Liver (tissue), 9 donors: ENCODE data around the gene PIK3R6. TPM values are rescaled to one million over a fixed set of nuclear protein-coding genes. Genes with fewer than 3 reads are reported as not detected.

Experiments
- DNase-seq: peaks from one replicate; pipeline ENCODE4 v3.0.0-alpha.2; 2017; ENCODE audit warnings: low spot score
- H3K27ac ChIP-seq, 2 donors: one replicate each; pipeline ENCODE4 v1.7.0; 2013; ENCODE audit warnings: inconsistent platforms in 2 of 2, low read length in 2 of 2, control low read depth in 1 of 2, low read depth in 1 of 2, mild to moderate bottlenecking in 1 of 2
- H3K27me3 ChIP-seq, 4 donors: one replicate each; pipeline versions ENCODE4 v1.6.1 to v1.7.0; 2013; ENCODE audit warnings: low read length in 3 of 4, inconsistent platforms in 1 of 4, mild to moderate bottlenecking in 1 of 4, moderate library complexity in 1 of 4; ENCODE audit not compliant: control insufficient read depth in 4 of 4, insufficient read depth in 4 of 4
- H3K36me3 ChIP-seq, 4 donors: one replicate each; pipeline versions ENCODE4 v1.6.1 to v1.7.0; 2013; ENCODE audit warnings: low read length in 3 of 4, mild to moderate bottlenecking in 3 of 4, low read depth in 1 of 4, moderate library complexity in 1 of 4; ENCODE audit not compliant: control insufficient read depth in 4 of 4, insufficient read depth in 3 of 4
- H3K4me1 ChIP-seq, 4 donors: one replicate each; pipeline versions ENCODE4 v1.6.1 to v1.7.0; 2013; ENCODE audit warnings: low read length in 3 of 4, mild to moderate bottlenecking in 3 of 4, moderate library complexity in 1 of 4; ENCODE audit not compliant: control insufficient read depth in 4 of 4, insufficient read depth in 4 of 4
- H3K4me3 ChIP-seq, 3 donors: one replicate each; pipeline versions ENCODE4 v1.6.1 to v1.7.0; 2013; ENCODE audit warnings: low read length in 3 of 3, control low read depth in 1 of 3, low read depth in 1 of 3, mild to moderate bottlenecking in 1 of 3
- H3K9ac ChIP-seq, 2 donors: one replicate each; pipeline ENCODE4 v1.7.0; 2013; ENCODE audit warnings: low read length in 2 of 2, mild to moderate bottlenecking in 2 of 2, moderate library complexity in 2 of 2, control low read depth in 1 of 2, low read depth in 1 of 2
- H3K9me3 ChIP-seq, 4 donors: one replicate each; pipeline versions ENCODE4 v1.6.1 to v1.7.0; 2013; ENCODE audit warnings: low read length in 3 of 4; ENCODE audit not compliant: control insufficient read depth in 4 of 4
- EGR1 ChIP-seq, 2 donors: IDR thresholded peaks; 2 replicates each; pipeline ENCODE4 v1.6.1; 2016 to 2018; ENCODE audit warnings: antibody characterized with exemption in 2 of 2, low read depth in 2 of 2
- FOXA1 ChIP-seq: IDR thresholded peaks from 2 replicates; pipeline ENCODE4 v1.6.1; 2016; ENCODE audit warnings: antibody characterized with exemption
- FOXA2 ChIP-seq: IDR thresholded peaks from 2 replicates; pipeline ENCODE4 v1.6.1; 2016; ENCODE audit warnings: antibody characterized with exemption
- GABPA ChIP-seq, 2 donors: IDR thresholded peaks in 1 of 2; conservative IDR thresholded peaks in 1 of 2; 2 replicates each; pipeline ENCODE4 v1.6.1; 2016; ENCODE audit warnings: antibody characterized with exemption in 2 of 2, mild to moderate bottlenecking in 1 of 2, moderate library complexity in 1 of 2
- HNF4A ChIP-seq, 2 donors: conservative IDR thresholded peaks; 2 replicates each; pipeline ENCODE4 v1.6.1; 2016; ENCODE audit warnings: antibody characterized with exemption in 2 of 2, mild to moderate bottlenecking in 2 of 2
- HNF4G ChIP-seq: IDR thresholded peaks from 2 replicates; pipeline ENCODE4 v1.6.1; 2016; ENCODE audit warnings: antibody characterized with exemption
- JUND ChIP-seq, 2 donors: IDR thresholded peaks; 2 replicates each; pipeline ENCODE4 v1.6.1; 2016; ENCODE audit warnings: antibody characterized with exemption in 2 of 2
- NR2F2 ChIP-seq: IDR thresholded peaks from 2 replicates; pipeline ENCODE4 v1.6.1; 2016; ENCODE audit warnings: antibody characterized with exemption
- RAD21 ChIP-seq, 2 donors: IDR thresholded peaks; 2 replicates each; pipeline ENCODE4 v1.6.1; 2016; ENCODE audit warnings: antibody characterized with exemption in 2 of 2, mild to moderate bottlenecking in 2 of 2
- RXRA ChIP-seq, 2 donors: IDR thresholded peaks; 2 replicates each; pipeline ENCODE4 v1.6.1; 2017 to 2018; ENCODE audit warnings: antibody characterized with exemption in 2 of 2, mild to moderate bottlenecking in 1 of 2
- SP1 ChIP-seq: IDR thresholded peaks from 2 replicates; pipeline ENCODE4 v1.6.1; 2018; ENCODE audit warnings: antibody characterized with exemption, mild to moderate bottlenecking
- TAF1 ChIP-seq: conservative IDR thresholded peaks from 2 replicates; pipeline ENCODE4 v1.6.1; 2016; ENCODE audit warnings: antibody characterized with exemption, mild to moderate bottlenecking
- YY1 ChIP-seq: IDR thresholded peaks from 2 replicates; pipeline ENCODE4 v1.6.1; 2016; ENCODE audit warnings: antibody characterized with exemption, mild to moderate bottlenecking
- ZBTB33 ChIP-seq: IDR thresholded peaks from 2 replicates; pipeline ENCODE4 v1.6.1; 2016; ENCODE audit warnings: antibody characterized with exemption
- WGBS: extraction: QIAGEN DNeasy Blood & Tissue Kit; methylation state at CpG from one replicate; pipeline ENCODE4 v1.1.7; 2013; 5-methylcytosine and 5-hydroxymethylcytosine counted together
- polyA plus RNA-seq, 2 donors: library from polyadenylated mRNA; stranded (reverse) in 1 of 2; unstranded in 1 of 2; fragments of 200-250 nt in 1 of 2; fragments of >200 nt in 1 of 2; fragmentation: Nextera tagmentation in 1 of 2; extraction: Ambion mirVana in 1 of 2; gene quantifications; one replicate each; pipeline versions ENCODE4 v1.2.1 to v1.2.3, GENCODE V29; 2013 to 2015
- total RNA-seq, 2 donors: library from RNA; depleted of rRNA; stranded (reverse); fragments of >200 nt; gene quantifications; one replicate each; pipeline ENCODE4 v1.2.3, GENCODE V29; 2014
- TF ChIP-seq, protein P1 (sequence below): IDR thresholded peaks from 2 replicates; pipeline ENCODE4 v1.6.1; 2016; ENCODE audit warnings: antibody characterized with exemption, mild to moderate bottlenecking
- TF ChIP-seq, protein P2 (sequence below): IDR thresholded peaks from 2 replicates; pipeline ENCODE4 v1.6.1; 2016; ENCODE audit warnings: antibody characterized with exemption
- TF ChIP-seq, protein P3 (sequence below): IDR thresholded peaks from 2 replicates; pipeline ENCODE4 v1.6.1; 2016; ENCODE audit warnings: antibody characterized with exemption
- donor health status: healthy.
- donor health status: healthy.
- donor health status: healthy.
- donor health status: healthy.
- donor health status: healthy.

PIK3R6 gene
- total and polyA plus RNA-seq, 4 donors = 0.15 to 0.37 (median 0.18) TPM

- no peak overlapping the region for H3K4me3 ChIP-seq
- H3K9ac ChIP-seq = no peak overlapping the region
- no peaks in the 10 kb centered on the region for H3K27me3 ChIP-seq
- no peak overlapping the region for H3K27ac ChIP-seq
- no peaks in the 10 kb centered on the region for H3K9me3 ChIP-seq
- H3K4me1 ChIP-seq = peaks cover 0 to under 1% (median 0%) of the 10 kb centered on the region in 4 donors
- DNase-seq = no peak
- TF ChIP-seq YY1 (no peak), HNF4G (no peak), EGR1 (IDR thresholded peaks at IDR 0.05; ENCODE audit: low read depth in 2 of 2) (no peak)
- 69% methylated on average over 2 of the region's 2 CpGs for WGBS
- no peaks in the 10 kb centered on the region for H3K36me3 ChIP-seq
Observed at GRCh38 chr17:8793649-8794048, 73.8 kb downstream of the PIK3R6 start.

DNA sequence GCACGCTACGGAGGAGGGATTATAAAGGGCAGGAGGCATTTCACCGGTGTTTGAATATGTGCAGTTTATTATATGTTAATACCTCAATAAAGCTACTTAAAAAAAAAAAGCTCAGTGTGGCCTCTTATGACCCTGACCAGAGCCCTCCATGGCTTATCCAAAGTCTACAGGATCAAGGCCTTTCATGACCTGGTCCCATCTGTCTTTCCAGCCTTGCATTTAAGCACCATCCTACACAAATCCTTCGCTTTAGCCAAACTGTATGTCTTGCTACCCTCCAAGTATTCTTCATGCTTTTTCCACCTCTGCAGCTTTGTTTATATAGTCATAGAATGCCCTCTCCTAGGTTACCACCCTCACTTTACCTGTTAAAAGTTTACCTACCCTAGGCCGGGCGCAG lies 74.8 kb downstream of the PIK3R6 start:
- Histone ChIP-seq H3K4me1 (no peaks in the 10 kb centered on the region), H3K36me3 (no peaks in the 10 kb centered on the region), H3K27me3 (no peaks in the 10 kb centered on the region), H3K9ac (no peak overlapping the region), H3K27ac (no peak overlapping the region), H3K9me3 (no peaks in the 10 kb centered on the region), H3K4me3 (no peak overlapping the region)
- no peak for DNase-seq
- WGBS = 85% methylated on average over 6 of the region's 6 CpGs
- no peak for TF ChIP-seq FOXA2
- no peak for TF ChIP-seq GABPA (IDR thresholded peaks at IDR 0.05 in 1 of 2, conservative IDR thresholded peaks at IDR 0.05 in 1 of 2)
- TF ChIP-seq, protein P1, sequence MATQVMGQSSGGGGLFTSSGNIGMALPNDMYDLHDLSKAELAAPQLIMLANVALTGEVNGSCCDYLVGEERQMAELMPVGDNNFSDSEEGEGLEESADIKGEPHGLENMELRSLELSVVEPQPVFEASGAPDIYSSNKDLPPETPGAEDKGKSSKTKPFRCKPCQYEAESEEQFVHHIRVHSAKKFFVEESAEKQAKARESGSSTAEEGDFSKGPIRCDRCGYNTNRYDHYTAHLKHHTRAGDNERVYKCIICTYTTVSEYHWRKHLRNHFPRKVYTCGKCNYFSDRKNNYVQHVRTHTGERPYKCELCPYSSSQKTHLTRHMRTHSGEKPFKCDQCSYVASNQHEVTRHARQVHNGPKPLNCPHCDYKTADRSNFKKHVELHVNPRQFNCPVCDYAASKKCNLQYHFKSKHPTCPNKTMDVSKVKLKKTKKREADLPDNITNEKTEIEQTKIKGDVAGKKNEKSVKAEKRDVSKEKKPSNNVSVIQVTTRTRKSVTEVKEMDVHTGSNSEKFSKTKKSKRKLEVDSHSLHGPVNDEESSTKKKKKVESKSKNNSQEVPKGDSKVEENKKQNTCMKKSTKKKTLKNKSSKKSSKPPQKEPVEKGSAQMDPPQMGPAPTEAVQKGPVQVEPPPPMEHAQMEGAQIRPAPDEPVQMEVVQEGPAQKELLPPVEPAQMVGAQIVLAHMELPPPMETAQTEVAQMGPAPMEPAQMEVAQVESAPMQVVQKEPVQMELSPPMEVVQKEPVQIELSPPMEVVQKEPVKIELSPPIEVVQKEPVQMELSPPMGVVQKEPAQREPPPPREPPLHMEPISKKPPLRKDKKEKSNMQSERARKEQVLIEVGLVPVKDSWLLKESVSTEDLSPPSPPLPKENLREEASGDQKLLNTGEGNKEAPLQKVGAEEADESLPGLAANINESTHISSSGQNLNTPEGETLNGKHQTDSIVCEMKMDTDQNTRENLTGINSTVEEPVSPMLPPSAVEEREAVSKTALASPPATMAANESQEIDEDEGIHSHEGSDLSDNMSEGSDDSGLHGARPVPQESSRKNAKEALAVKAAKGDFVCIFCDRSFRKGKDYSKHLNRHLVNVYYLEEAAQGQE = no peak
- TF ChIP-seq HNF4A (conservative IDR thresholded peaks at IDR 0.05) = no peak
- TF ChIP-seq NR2F2 = no peak
- TF ChIP-seq RXRA (IDR thresholded peaks at IDR 0.05) = no peak
- TF ChIP-seq TAF1 = no peak
- TF ChIP-seq RAD21 (IDR thresholded peaks at IDR 0.05) = no peak
- TF ChIP-seq JUND (IDR thresholded peaks at IDR 0.05) = no peak
- TF ChIP-seq EGR1 (IDR thresholded peaks at IDR 0.05; ENCODE audit: low read depth in 2 of 2) = no peak
- TF ChIP-seq SP1 = no peak
- TF ChIP-seq HNF4G = no peak
- TF ChIP-seq, protein P2, sequence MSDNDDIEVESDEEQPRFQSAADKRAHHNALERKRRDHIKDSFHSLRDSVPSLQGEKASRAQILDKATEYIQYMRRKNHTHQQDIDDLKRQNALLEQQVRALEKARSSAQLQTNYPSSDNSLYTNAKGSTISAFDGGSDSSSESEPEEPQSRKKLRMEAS = no peak

DNA sequence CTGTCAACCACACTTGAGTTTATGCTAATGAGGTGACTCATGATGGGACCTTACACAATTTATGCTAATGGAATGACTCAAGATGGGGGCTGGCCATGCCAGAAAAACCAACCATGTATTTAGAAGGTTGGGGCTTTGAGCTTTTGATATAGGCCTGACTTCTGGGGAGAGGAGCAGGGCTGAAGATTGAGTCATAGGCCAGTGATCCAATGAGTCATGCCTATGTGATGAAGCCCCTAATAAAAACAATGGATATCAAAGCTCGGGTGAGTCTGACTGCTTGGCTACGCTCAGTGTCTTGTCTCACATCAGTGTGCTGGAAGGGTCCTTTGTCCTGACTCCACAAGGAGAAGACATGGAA lies 75.6 kb downstream of the PIK3R6 start:
- H3K4me3 ChIP-seq = no peak overlapping the region
- 93% methylated on average over 2 of the region's 2 CpGs for WGBS
- no peaks in the 10 kb centered on the region for H3K9me3 ChIP-seq
- no peaks in the 10 kb centered on the region for H3K4me1 ChIP-seq
- H3K9ac ChIP-seq = no peak overlapping the region
- H3K36me3 ChIP-seq = no peaks in the 10 kb centered on the region
- no peak for TF ChIP-seq RAD21 (IDR thresholded peaks at IDR 0.05)
- TF ChIP-seq JUND (IDR thresholded peaks at IDR 0.05) = no peak
- no peak for TF ChIP-seq EGR1 (IDR thresholded peaks at IDR 0.05; ENCODE audit: low read depth in 2 of 2)
- TF ChIP-seq NR2F2 = no peak
- no peak for TF ChIP-seq TAF1
- no peak for TF ChIP-seq FOXA1
- TF ChIP-seq FOXA2 = no peak
- TF ChIP-seq, protein P3, sequence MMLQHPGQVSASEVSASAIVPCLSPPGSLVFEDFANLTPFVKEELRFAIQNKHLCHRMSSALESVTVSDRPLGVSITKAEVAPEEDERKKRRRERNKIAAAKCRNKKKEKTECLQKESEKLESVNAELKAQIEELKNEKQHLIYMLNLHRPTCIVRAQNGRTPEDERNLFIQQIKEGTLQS = no peak
- TF ChIP-seq SP1 = no peak
- TF ChIP-seq YY1 = no peak
- TF ChIP-seq ZBTB33 = no peak
- no peaks in the 10 kb centered on the region for H3K27me3 ChIP-seq
- DNase-seq = no peak
- no peak overlapping the region for H3K27ac ChIP-seq
